ENCODE results near the gene PALM2AKAP2.

DNA sequence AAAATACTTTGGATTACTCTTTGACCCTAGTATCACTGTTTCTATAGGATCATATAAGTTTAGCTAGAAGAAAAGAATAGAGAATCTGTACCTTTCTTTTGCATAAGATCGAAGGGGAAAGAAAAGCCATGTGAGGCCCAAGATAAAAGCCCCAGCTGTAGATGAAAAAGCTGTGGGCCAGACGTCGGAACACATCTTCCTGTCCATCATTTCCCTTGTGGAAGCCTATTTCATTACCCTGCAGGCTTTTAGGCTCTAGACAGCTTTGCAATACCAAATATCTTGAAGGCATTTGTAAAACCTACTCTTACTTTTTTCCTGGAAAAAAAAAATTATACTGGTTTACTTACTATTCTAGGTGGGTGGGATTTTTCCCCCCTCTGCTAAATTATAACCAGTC, 10.0 kb downstream of the PALM2AKAP2 start:
- TF ChIP-seq FOXA1 (IDR thresholded peaks at IDR 0.05) (no peak), TARDBP (IDR thresholded peaks at IDR 0.05) (no peak), NFRKB (IDR thresholded peaks at IDR 0.05) (no peak), FOXK2 (IDR thresholded peaks at IDR 0.05) (no peak), BHLHE40 (IDR thresholded peaks at IDR 0.05; ENCODE audit: borderline replicate concordance) (no peak), FOXM1 (IDR thresholded peaks at IDR 0.05; ENCODE audit: borderline replicate concordance) (no peak), SP1 (IDR thresholded peaks at IDR 0.05) (no peak), HDGF (IDR thresholded peaks at IDR 0.05; ENCODE audit: borderline replicate concordance) (no peak), ELF4 (IDR thresholded peaks at IDR 0.05) (no peak), SUZ12 (IDR thresholded peaks at IDR 0.05) (no peak), L3MBTL2 (conservative IDR thresholded peaks at IDR 0.05) (no peak)
- TF ChIP-seq, protein P1, sequence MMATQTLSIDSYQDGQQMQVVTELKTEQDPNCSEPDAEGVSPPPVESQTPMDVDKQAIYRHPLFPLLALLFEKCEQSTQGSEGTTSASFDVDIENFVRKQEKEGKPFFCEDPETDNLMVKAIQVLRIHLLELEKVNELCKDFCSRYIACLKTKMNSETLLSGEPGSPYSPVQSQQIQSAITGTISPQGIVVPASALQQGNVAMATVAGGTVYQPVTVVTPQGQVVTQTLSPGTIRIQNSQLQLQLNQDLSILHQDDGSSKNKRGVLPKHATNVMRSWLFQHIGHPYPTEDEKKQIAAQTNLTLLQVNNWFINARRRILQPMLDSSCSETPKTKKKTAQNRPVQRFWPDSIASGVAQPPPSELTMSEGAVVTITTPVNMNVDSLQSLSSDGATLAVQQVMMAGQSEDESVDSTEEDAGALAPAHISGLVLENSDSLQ (IDR thresholded peaks at IDR 0.05) = no peak
